Cardiac muscle cell (in vitro differentiated cells and primary cell): ENCODE results near the gene ERVFRD-1. TPM values are rescaled to one million over a fixed set of nuclear protein-coding genes. Genes with fewer than 3 reads are reported as not detected.
"Not testable (repeated sequence)": the region's sequence is repeated elsewhere in the genome, so short reads cannot be mapped to it uniquely, and the experiment has no call there.

Experiments
- DNase-seq, 2 donors: peaks; one replicate each; pipeline versions ENCODE4 v3.0.0 to v3.0.0-alpha.2; 2010 to 2017; ENCODE audit warnings: low read depth in 1 of 2, low spot score in 1 of 2
- H3K27ac ChIP-seq: fragments of 200-600 bp; sonication (generic); 2 replicates; pipeline ENCODE4 v1.5.1; 2016
- H3K27me3 ChIP-seq: fragments of 200-600 bp; sonication (generic); 2 replicates; pipeline ENCODE4 v1.6.0; 2016; ENCODE audit warnings: control low read depth
- H3K36me3 ChIP-seq: fragments of 200-600 bp; sonication (generic); 2 replicates; pipeline ENCODE4 v1.5.1; 2016; ENCODE audit warnings: control low read depth
- H3K4me1 ChIP-seq: fragments of 200-600 bp; sonication (generic); 2 replicates; pipeline ENCODE4 v1.8.1; 2017; ENCODE audit warnings: low read depth, mild to moderate bottlenecking, mixed run types
- H3K4me3 ChIP-seq: fragments of 200-600 bp; sonication (generic); 2 replicates; pipeline ENCODE4 v1.5.1; 2016; ENCODE audit warnings: mild to moderate bottlenecking
- H3K9me3 ChIP-seq: fragments of 200-600 bp; sonication (generic); 2 replicates; pipeline ENCODE4 v1.5.1; 2017; ENCODE audit warnings: low read depth, mild to moderate bottlenecking, control low read depth
- CTCF ChIP-seq: IDR thresholded peaks from 2 replicates; pipeline ENCODE4 v1.5.1; 2012; ENCODE audit warnings: low read depth, mild to moderate bottlenecking, low read length
- polyA plus RNA-seq: library from polyadenylated mRNA; unstranded; fragments of >200 nt; fragmentation: Nextera tagmentation; extraction: Ambion mirVana; gene quantifications from 2 replicates; pipeline ENCODE4 v1.2.1, GENCODE V29; 2016
- total RNA-seq: library from RNA; depleted of rRNA; stranded (reverse); fragments of >200 nt; gene quantifications from 2 replicates; pipeline ENCODE4 v1.2.3, GENCODE V29; 2016

Gene ERVFRD-1
- total and polyA plus RNA-seq, 2 experiments from 2014 or later, result not detected

GRCh38 chr6:11093626-11094410 is 17.7 kb downstream of the ERVFRD-1 start, which contains the start of gene SMIM13:
TSS of gene SMIM13 (plus strand) at chr6:11093834. CDS start at chr6:11094314, 480 bp downstream.
- peak within 1 kb of the TSS; percentile 91 for H3K27ac ChIP-seq
- peak; percentile 27 for TF ChIP-seq CTCF
- peak within 1 kb of the TSS; percentile 94 for H3K4me3 ChIP-seq
- no peaks in the 10 kb centered on the region for H3K4me1 ChIP-seq
- no peaks in the 10 kb centered on the region for H3K27me3 ChIP-seq
- DNase-seq, result peak; percentile 98 to 99
- no peaks in the 10 kb centered on the region for H3K36me3 ChIP-seq
- no peaks in the 10 kb centered on the region for H3K9me3 ChIP-seq

GRCh38 chr6:11093376-11093625 is 18.2 kb downstream of the ERVFRD-1 start:
- H3K27me3 ChIP-seq, result no peaks in the 10 kb centered on the region
- H3K4me1 ChIP-seq, result no peaks in the 10 kb centered on the region
- no peak for DNase-seq
- peak overlapping the region; percentile 94 for H3K4me3 ChIP-seq
- TF ChIP-seq CTCF, result no peak
- H3K27ac ChIP-seq, result peak overlapping the region; percentile 91
- no peaks in the 10 kb centered on the region for H3K36me3 ChIP-seq
- H3K9me3 ChIP-seq, result no peaks in the 10 kb centered on the region

- no peak for TF ChIP-seq CTCF
- peak overlapping the region; percentile 91 for H3K27ac ChIP-seq
- no peaks in the 10 kb centered on the region for H3K27me3 ChIP-seq
- peak overlapping the region; percentile 94 for H3K4me3 ChIP-seq
- peak in 1 of 2 donors; percentile 36 for DNase-seq
- no peaks in the 10 kb centered on the region for H3K4me1 ChIP-seq
- no peaks in the 10 kb centered on the region for H3K36me3 ChIP-seq
- no peaks in the 10 kb centered on the region for H3K9me3 ChIP-seq
Observed at GRCh38 chr6:11092668-11093375, 18.7 kb downstream of the ERVFRD-1 start.

GRCh38 chr6:11091141-11091540 is 20.4 kb downstream of the ERVFRD-1 start:
- H3K4me1 ChIP-seq, H3K9me3 ChIP-seq, H3K27ac ChIP-seq, H3K4me3 ChIP-seq, H3K27me3 ChIP-seq, H3K36me3 ChIP-seq, DNase-seq: not testable (repeated sequence)

- no peak overlapping the region for H3K27ac ChIP-seq
- no peak for TF ChIP-seq CTCF
- DNase-seq, result no peak
- H3K4me1 ChIP-seq, result no peaks in the 10 kb centered on the region
- H3K36me3 ChIP-seq, result no peaks in the 10 kb centered on the region
- no peaks in the 10 kb centered on the region for H3K27me3 ChIP-seq
- no peaks in the 10 kb centered on the region for H3K9me3 ChIP-seq
- H3K4me3 ChIP-seq, result no peak overlapping the region
Observed at GRCh38 chr6:11089695-11090094, 21.8 kb downstream of the ERVFRD-1 start.

- H3K27me3 ChIP-seq, H3K4me1 ChIP-seq, H3K4me3 ChIP-seq, H3K36me3 ChIP-seq, DNase-seq, H3K9me3 ChIP-seq, H3K27ac ChIP-seq: not testable (repeated sequence)
Observed at GRCh38 chr6:11087141-11087812, 24.2 kb downstream of the ERVFRD-1 start.
